WTC11 (cell line): ENCODE data around the gene MED26. TPM values are rescaled to one million over a fixed set of nuclear protein-coding genes. Genes with fewer than 3 reads are reported as not detected.

ENCODE experiments used
- ATAC-seq: fragments of 200-7000 bp; cut with Tn5 transposase; 2 replicates; pipeline ENCODE4 v1.10.0; 2021; ENCODE audit warnings: mild to moderate bottlenecking, moderate library complexity
- CTCF ChIA-PET: fragments of 300-600 bp; sonication (Branson Sonifier 250); formaldehyde crosslinking; loops from one replicate; lab custom pipeline; 2021; ENCODE audit warnings: antibody characterized with exemption; lab: Charles Lee
- POLR2A ChIA-PET: fragments of 350-600 bp; sonication (Branson Sonifier 250); formaldehyde crosslinking; loops from one replicate; lab custom pipeline; 2021; ENCODE audit warnings: antibody characterized with exemption; lab: Charles Lee
- DNase-seq: peaks from one replicate; pipeline ENCODE4 v3.0.0; 2021; ENCODE audit warnings: low spot score
- H3K27ac Mint-ChIP-seq: 2 replicates; pipeline ENCODE4 v1.8.0; 2021; ENCODE audit warnings: mixed read lengths
- H3K27me3 Mint-ChIP-seq: 2 replicates; pipeline ENCODE4 v1.8.0; 2021; ENCODE audit warnings: low read depth, mild to moderate bottlenecking, moderate library complexity, mixed read lengths
- H3K36me3 Mint-ChIP-seq: 2 replicates; pipeline ENCODE4 v1.8.0; 2021; ENCODE audit warnings: mixed read lengths
- H3K4me1 Mint-ChIP-seq: 2 replicates; pipeline ENCODE4 v1.8.0; 2022; ENCODE audit warnings: mixed read lengths
- H3K4me3 Mint-ChIP-seq: 2 replicates; pipeline ENCODE4 v1.8.0; 2021; ENCODE audit warnings: mild to moderate bottlenecking, moderate library complexity, mixed read lengths
- H3K9me3 Mint-ChIP-seq: 2 replicates; pipeline ENCODE4 v1.8.0; 2021; ENCODE audit warnings: mixed read lengths
- ARID4B ChIP-seq: sonication (generic); formaldehyde crosslinking; IDR thresholded peaks from 2 replicates; pipeline ENCODE4 v1.8.0; 2023; ENCODE audit warnings: missing genetic modification reagents, mild to moderate bottlenecking, borderline replicate concordance
- E2F5 ChIP-seq: sonication (generic); formaldehyde crosslinking; IDR thresholded peaks from 2 replicates; pipeline ENCODE4 v1.8.1; 2022; ENCODE audit warnings: mild to moderate bottlenecking, moderate library complexity, missing genetic modification reagents
- ELF4 ChIP-seq: sonication (generic); formaldehyde crosslinking; IDR thresholded peaks from 2 replicates; pipeline ENCODE4 v1.8.1; 2022; ENCODE audit warnings: low read depth, mild to moderate bottlenecking, moderate library complexity, missing genetic modification reagents
- FOXK1 ChIP-seq: sonication (generic); formaldehyde crosslinking; IDR thresholded peaks from 2 replicates; pipeline ENCODE4 v1.8.0; 2022; ENCODE audit warnings: mild to moderate bottlenecking, moderate library complexity, missing genetic modification reagents
- FOXP4 ChIP-seq: sonication (generic); formaldehyde crosslinking; IDR thresholded peaks from 2 replicates; pipeline ENCODE4 v1.8.0; 2022; ENCODE audit warnings: mild to moderate bottlenecking, missing genetic modification reagents
- GABPB1 ChIP-seq: sonication (generic); formaldehyde crosslinking; IDR thresholded peaks from 2 replicates; pipeline ENCODE4 v1.8.1; 2023; ENCODE audit warnings: mild to moderate bottlenecking, missing genetic modification reagents
- HMGA2 ChIP-seq: fragments of 250-450 bp; sonication (Bioruptor Pico); IDR thresholded peaks from 2 replicates; pipeline ENCODE4 v1.4.0; 2021; ENCODE audit warnings: mild to moderate bottlenecking, moderate library complexity
- JAZF1 ChIP-seq: fragments of 250-450 bp; sonication (Bioruptor Pico); IDR thresholded peaks from 2 replicates; pipeline ENCODE4 v1.9.0; 2021; ENCODE audit warnings: moderate library complexity, mild to moderate bottlenecking, inconsistent platforms
- MAX ChIP-seq: sonication (generic); formaldehyde crosslinking; IDR thresholded peaks from 2 replicates; pipeline ENCODE4 v1.8.0; 2022; ENCODE audit warnings: mild to moderate bottlenecking, missing genetic modification reagents
- NFYB ChIP-seq: sonication (generic); formaldehyde crosslinking; conservative IDR thresholded peaks from 2 replicates; pipeline ENCODE4 v1.8.0; 2022; ENCODE audit warnings: low read depth, missing genetic modification reagents
- NR1H2 ChIP-seq: sonication (generic); formaldehyde crosslinking; IDR thresholded peaks from 2 replicates; pipeline ENCODE4 v1.9.0; 2021; ENCODE audit warnings: mild to moderate bottlenecking, moderate library complexity, missing genetic modification reagents
- SMAD3 ChIP-seq: sonication (generic); formaldehyde crosslinking; IDR thresholded peaks from 2 replicates; pipeline ENCODE4 v1.8.0; 2022; ENCODE audit warnings: missing genetic modification reagents, mild to moderate bottlenecking, borderline replicate concordance
- TCF7 ChIP-seq: sonication (generic); formaldehyde crosslinking; IDR thresholded peaks from 2 replicates; pipeline ENCODE4 v1.8.0; 2022; ENCODE audit warnings: mild to moderate bottlenecking, low read depth, missing genetic modification reagents, moderate library complexity
- ZNF219 ChIP-seq: sonication (generic); formaldehyde crosslinking; IDR thresholded peaks from 2 replicates; pipeline ENCODE4 v1.8.0; 2023; ENCODE audit warnings: missing genetic modification reagents, mild to moderate bottlenecking, borderline replicate concordance
- ZNF317 ChIP-seq: sonication (generic); formaldehyde crosslinking; IDR thresholded peaks from 2 replicates; pipeline ENCODE4 v1.8.1; 2023; ENCODE audit warnings: low read depth, mild to moderate bottlenecking, moderate library complexity, missing genetic modification reagents, borderline replicate concordance
- ZNF512 ChIP-seq: sonication (generic); formaldehyde crosslinking; IDR thresholded peaks from 2 replicates; pipeline ENCODE4 v1.8.1; 2022; ENCODE audit warnings: missing genetic modification reagents, borderline replicate concordance
- total RNA-seq: library from RNA; stranded (reverse); gene quantifications from 3 replicates; pipeline ENCODE4 v1.2.3, GENCODE V29; 2021
- TF ChIP-seq, protein P1 (sequence below): fragments of 250-450 bp; sonication (Bioruptor Pico); IDR thresholded peaks from 2 replicates; pipeline ENCODE4 v1.9.0; 2021; ENCODE audit warnings: mild to moderate bottlenecking
- TF ChIP-seq, protein P2 (sequence below): sonication (generic); formaldehyde crosslinking; IDR thresholded peaks from 2 replicates; pipeline ENCODE4 v1.8.0; 2023; ENCODE audit warnings: mild to moderate bottlenecking, missing genetic modification reagents
- TF ChIP-seq, protein P3 (sequence below): fragments of 250-450 bp; sonication (Bioruptor Pico); IDR thresholded peaks from 2 replicates; pipeline ENCODE4 v1.8.0; 2021; ENCODE audit warnings: mild to moderate bottlenecking

MED26 gene
- total RNA-seq, 1 experiment from 2014 or later: 14.2 TPM

GRCh38 chr19:16594131-16594586, 33.8 kb downstream of the MED26 start:
- ATAC-seq (no peak), DNase-seq (no peak)
- TF ChIP-seq MAX (CRISPR knock-in tag) (no peak), TCF7 (CRISPR knock-in tag) (no peak), ELF4 (CRISPR knock-in tag) (no peak), NR1H2 (no peak), NFYB (CRISPR knock-in tag) (no peak), FOXP4 (CRISPR knock-in tag) (no peak), ZNF219 (CRISPR knock-in tag) (no peak), JAZF1 (no peak), SMAD3 (CRISPR knock-in tag) (no peak), GABPB1 (no peak), HMGA2 (CRISPR knock-in tag) (no peak), FOXK1 (no peak)
- TF ChIP-seq, protein P1, sequence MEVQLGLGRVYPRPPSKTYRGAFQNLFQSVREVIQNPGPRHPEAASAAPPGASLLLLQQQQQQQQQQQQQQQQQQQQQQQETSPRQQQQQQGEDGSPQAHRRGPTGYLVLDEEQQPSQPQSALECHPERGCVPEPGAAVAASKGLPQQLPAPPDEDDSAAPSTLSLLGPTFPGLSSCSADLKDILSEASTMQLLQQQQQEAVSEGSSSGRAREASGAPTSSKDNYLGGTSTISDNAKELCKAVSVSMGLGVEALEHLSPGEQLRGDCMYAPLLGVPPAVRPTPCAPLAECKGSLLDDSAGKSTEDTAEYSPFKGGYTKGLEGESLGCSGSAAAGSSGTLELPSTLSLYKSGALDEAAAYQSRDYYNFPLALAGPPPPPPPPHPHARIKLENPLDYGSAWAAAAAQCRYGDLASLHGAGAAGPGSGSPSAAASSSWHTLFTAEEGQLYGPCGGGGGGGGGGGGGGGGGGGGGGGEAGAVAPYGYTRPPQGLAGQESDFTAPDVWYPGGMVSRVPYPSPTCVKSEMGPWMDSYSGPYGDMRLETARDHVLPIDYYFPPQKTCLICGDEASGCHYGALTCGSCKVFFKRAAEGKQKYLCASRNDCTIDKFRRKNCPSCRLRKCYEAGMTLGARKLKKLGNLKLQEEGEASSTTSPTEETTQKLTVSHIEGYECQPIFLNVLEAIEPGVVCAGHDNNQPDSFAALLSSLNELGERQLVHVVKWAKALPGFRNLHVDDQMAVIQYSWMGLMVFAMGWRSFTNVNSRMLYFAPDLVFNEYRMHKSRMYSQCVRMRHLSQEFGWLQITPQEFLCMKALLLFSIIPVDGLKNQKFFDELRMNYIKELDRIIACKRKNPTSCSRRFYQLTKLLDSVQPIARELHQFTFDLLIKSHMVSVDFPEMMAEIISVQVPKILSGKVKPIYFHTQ: no peak
- TF ChIP-seq, protein P2, sequence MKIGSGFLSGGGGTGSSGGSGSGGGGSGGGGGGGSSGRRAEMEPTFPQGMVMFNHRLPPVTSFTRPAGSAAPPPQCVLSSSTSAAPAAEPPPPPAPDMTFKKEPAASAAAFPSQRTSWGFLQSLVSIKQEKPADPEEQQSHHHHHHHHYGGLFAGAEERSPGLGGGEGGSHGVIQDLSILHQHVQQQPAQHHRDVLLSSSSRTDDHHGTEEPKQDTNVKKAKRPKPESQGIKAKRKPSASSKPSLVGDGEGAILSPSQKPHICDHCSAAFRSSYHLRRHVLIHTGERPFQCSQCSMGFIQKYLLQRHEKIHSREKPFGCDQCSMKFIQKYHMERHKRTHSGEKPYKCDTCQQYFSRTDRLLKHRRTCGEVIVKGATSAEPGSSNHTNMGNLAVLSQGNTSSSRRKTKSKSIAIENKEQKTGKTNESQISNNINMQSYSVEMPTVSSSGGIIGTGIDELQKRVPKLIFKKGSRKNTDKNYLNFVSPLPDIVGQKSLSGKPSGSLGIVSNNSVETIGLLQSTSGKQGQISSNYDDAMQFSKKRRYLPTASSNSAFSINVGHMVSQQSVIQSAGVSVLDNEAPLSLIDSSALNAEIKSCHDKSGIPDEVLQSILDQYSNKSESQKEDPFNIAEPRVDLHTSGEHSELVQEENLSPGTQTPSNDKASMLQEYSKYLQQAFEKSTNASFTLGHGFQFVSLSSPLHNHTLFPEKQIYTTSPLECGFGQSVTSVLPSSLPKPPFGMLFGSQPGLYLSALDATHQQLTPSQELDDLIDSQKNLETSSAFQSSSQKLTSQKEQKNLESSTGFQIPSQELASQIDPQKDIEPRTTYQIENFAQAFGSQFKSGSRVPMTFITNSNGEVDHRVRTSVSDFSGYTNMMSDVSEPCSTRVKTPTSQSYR: no peak
- no peaks in the 10 kb centered on the region for H3K9me3 Mint-ChIP-seq
- H3K36me3 Mint-ChIP-seq: no peaks in the 10 kb centered on the region
- no peak overlapping the region for H3K4me3 Mint-ChIP-seq
- H3K4me1 Mint-ChIP-seq: peaks cover 19% of the 10 kb centered on the region
- ChIA-PET POLR2A (no interaction called here), CTCF (no interaction called here)
- peak overlapping the region; percentile 19; the same call in 1 of the 2 replicates for H3K27ac Mint-ChIP-seq
- no peaks in the 10 kb centered on the region for H3K27me3 Mint-ChIP-seq

DNA sequence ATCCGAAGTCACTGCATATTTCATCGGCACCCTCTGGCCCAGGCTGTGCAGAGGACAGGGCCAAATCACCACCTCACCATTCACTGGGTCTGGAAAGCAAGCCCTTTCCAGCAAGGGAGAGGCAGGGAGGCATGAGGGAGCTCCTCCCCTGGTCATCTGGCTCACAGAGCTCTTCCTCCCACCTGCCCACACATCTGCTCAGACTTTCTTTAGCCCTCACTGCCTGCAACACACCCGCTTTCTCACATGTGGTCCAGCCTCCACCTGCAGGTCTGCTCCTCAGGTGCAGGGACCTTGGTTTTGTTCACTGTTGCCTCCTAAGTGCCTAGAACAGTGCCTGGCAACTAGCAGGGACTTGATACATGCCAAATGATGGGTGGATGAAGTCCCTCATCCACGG, 34.8 kb downstream of the MED26 start:
- Mint-ChIP-seq H3K9me3 (no peaks in the 10 kb centered on the region), H3K27me3 (no peaks in the 10 kb centered on the region), H3K27ac (peak overlapping the region; percentile 33), H3K36me3 (no peaks in the 10 kb centered on the region), H3K4me1 (peaks cover 29% of the 10 kb centered on the region), H3K4me3 (no peak overlapping the region)
- no peak for TF ChIP-seq ZNF512
- no peak for TF ChIP-seq E2F5 (CRISPR knock-in tag)
- no peak for TF ChIP-seq ZNF317
- TF ChIP-seq, protein P3, sequence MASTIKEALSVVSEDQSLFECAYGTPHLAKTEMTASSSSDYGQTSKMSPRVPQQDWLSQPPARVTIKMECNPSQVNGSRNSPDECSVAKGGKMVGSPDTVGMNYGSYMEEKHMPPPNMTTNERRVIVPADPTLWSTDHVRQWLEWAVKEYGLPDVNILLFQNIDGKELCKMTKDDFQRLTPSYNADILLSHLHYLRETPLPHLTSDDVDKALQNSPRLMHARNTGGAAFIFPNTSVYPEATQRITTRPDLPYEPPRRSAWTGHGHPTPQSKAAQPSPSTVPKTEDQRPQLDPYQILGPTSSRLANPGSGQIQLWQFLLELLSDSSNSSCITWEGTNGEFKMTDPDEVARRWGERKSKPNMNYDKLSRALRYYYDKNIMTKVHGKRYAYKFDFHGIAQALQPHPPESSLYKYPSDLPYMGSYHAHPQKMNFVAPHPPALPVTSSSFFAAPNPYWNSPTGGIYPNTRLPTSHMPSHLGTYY (CRISPR knock-in tag): no peak
- no peak for TF ChIP-seq ARID4B (CRISPR knock-in tag)
- ChIA-PET POLR2A (no interaction called here), CTCF (interaction anchor here (0.5 kb wide), 1 partner anchor 39 kb away, joined by 7 read pairs; no protein-coding TSS in a partner anchor)
- ATAC-seq (no peak), DNase-seq (no peak)
